Mononuclear cell (primary cell): ENCODE measurements around the gene GALNT12. TPM values are rescaled to one million over a fixed set of nuclear protein-coding genes. Genes with fewer than 3 reads are reported as not detected.

Experiments
- H3K27me3 ChIP-seq: 2 replicates; pipeline ENCODE4 v1.6.0; 2011; ENCODE audit warnings: low read length, control low read depth; ENCODE audit not compliant: insufficient read depth
- H3K4me1 ChIP-seq: 2 replicates; pipeline ENCODE4 v1.5.1; 2011; ENCODE audit warnings: mild to moderate bottlenecking, low read length, control low read depth; ENCODE audit not compliant: insufficient read depth
- H3K4me3 ChIP-seq: 2 replicates; pipeline ENCODE4 v1.5.1; 2011; ENCODE audit warnings: mild to moderate bottlenecking, low read length, moderate library complexity
- H3K9me3 ChIP-seq: 2 replicates; pipeline ENCODE4 v1.5.1; 2011; ENCODE audit warnings: low read depth, mild to moderate bottlenecking, control low read depth, low read length
- total RNA-seq: library from RNA; depleted of rRNA; stranded (reverse); fragments of >200 nt; gene quantifications from one replicate; pipeline ENCODE4 v1.2.3, GENCODE V29; 2012

Gene GALNT12
- total RNA-seq, 1 donor: 4.5 TPM

DNA sequence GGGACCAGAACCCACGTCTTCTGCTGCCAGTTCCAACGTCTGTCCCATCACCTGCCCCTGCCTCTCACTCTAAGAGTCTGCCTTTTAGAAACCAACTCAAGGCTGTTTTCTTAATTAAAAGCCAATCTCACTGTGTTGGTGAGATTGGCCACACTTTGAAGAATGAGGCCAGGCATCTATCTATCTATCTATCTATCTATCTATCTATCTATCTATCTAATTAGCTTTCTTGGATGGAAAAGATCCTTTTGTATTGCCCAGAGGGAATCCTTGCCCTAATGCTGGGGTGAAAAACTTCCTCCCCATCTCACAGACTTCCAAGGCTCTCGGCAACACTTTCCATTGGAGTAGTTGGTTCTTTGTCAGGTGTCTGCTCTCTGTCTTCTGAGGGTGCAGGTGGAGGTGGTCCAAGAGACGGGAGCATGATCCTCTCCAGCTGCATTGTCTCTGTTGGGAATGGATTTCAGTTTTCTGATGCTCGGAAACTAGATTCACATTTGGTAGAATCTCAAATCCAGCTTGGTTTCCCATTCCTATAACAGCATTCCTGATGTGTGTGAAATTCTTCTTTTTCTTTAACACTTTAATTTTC lies 57.9 kb downstream of the GALNT12 start:
- Histone ChIP-seq H3K9me3 (no peaks in the 10 kb centered on the region), H3K27me3 (no peaks in the 10 kb centered on the region), H3K4me1 (peaks cover 41% of the 10 kb centered on the region), H3K4me3 (no peak overlapping the region)

DNA sequence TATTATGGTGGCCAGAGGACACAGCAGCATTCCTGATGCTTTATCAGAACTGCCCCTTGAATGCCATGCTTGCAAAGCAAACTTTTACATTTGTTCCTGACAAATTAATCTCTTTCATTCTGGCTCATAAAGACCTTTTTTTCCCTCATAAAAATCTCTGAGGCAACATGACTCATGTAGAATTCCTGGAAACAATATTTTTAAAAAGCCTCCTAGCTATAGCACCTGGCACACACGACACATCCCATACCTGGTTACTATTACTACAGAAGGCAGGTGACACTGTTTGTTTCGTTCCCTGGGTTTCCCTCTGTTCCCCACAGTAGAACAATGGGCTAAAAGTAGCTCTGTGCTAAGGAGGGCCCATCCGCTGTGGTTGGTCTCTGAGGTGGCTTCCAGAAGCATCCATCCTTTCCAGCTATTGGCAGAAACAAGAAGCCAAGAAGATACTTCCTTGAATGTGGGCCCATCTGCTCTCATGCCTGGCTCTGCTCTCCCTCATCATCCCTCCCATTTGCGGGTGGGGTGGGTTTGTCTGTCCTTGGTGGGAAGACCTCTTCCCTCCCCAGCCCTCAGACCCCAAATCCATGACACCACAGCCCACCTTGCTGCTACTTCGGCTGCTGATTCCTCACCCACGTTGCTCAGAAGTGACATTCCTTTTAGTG lies 59.1 kb downstream of the GALNT12 start:
- H3K4me1 ChIP-seq: peaks cover 40% of the 10 kb centered on the region
- H3K9me3 ChIP-seq: no peaks in the 10 kb centered on the region
- no peak overlapping the region for H3K4me3 ChIP-seq
- no peaks in the 10 kb centered on the region for H3K27me3 ChIP-seq

GRCh38 chr9:98867103-98867428 lies 59.6 kb downstream of the GALNT12 start:
- peaks cover 35% of the 10 kb centered on the region for H3K4me1 ChIP-seq

GRCh38 chr9:98867429-98868168 lies 60.1 kb downstream of the GALNT12 start:
- Histone ChIP-seq H3K4me3 (no peak overlapping the region), H3K27me3 (no peaks in the 10 kb centered on the region), H3K4me1 (peaks cover 30% of the 10 kb centered on the region), H3K9me3 (no peaks in the 10 kb centered on the region)

More at GRCh38 chr9:98867103-98867428, 59.6 kb downstream of the GALNT12 start:
- Histone ChIP-seq H3K27me3 (no peaks in the 10 kb centered on the region), H3K4me3 (no peak overlapping the region), H3K9me3 (no peaks in the 10 kb centered on the region)

DNA sequence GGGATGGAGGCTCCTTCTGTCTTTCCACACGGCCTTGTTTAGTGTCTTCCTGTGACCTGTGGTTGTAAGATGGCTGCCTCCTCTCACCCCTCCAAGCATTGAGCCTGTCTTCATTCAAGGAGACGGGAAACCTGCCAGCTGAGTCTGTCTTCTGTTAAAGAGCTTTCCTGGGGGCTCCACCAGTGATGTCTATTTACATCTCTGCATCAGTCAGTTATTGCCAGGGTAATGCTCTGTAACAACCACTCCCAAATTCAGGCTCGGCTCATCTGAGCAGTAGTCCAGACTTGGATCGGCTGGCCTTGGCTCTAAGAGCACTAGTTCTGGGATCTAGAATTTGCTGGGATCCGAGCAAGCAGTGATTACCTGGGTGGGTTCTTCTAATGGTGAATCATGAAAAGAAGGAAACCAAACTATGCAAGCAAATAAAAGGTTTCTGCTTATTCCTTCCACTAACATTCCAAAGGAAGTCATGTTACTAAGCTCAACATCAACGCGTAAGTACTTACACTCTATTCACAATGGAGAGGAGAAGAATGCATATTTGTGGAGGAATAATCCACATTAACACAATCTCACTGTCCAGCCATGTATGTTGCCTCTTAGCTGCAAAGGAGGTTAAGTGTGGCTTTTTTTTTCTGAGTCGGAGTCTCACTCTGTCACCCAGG lies 61.7 kb downstream of the GALNT12 start:
- Histone ChIP-seq H3K27me3 (no peaks in the 10 kb centered on the region), H3K4me1 (peaks cover 28% of the 10 kb centered on the region), H3K9me3 (no peaks in the 10 kb centered on the region), H3K4me3 (no peak overlapping the region)

- no peaks in the 10 kb centered on the region for H3K9me3 ChIP-seq
- H3K4me1 ChIP-seq: peaks cover 28% of the 10 kb centered on the region
- no peaks in the 10 kb centered on the region for H3K27me3 ChIP-seq
- H3K4me3 ChIP-seq: no peak overlapping the region
Observed at GRCh38 chr9:98869866-98870265, 62.4 kb downstream of the GALNT12 start.

DNA sequence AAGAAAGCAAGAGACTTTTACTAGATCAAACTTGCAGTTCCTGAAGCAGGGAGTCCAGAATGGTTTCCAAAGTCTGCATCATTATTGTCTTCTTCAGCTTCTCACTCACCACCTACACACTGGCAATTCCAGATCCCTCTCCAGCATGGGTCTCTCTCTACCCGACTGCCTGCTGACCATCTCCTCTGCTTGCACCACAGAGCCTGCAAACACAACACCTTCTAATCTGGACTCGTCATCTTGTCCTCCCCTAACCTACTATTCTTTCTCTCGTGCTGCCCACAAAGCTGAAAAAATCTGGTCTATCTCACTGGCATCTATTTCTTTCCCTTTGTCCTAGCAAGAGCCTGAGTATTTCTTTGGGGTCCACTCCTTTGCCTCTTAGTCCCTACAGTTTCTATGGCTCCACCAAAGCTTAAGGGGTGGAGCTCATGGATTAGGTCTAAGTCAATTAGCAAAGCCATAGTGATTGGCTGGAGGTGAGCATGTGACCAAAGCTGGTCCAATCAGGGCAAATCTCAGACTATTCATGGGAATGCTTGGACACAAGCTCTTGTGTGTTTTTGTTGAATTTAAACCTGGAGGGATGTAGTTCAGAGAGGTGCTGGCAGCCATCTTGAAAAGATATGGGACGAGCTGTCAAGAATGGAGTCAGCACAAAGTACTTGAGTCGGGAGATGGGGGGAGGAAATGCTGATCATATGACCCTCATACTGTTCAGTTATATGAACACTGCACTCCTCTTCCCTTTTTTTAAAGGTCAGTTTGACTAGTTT lies 63.5 kb downstream of the GALNT12 start:
- peaks cover 28% of the 10 kb centered on the region for H3K4me1 ChIP-seq
- H3K9me3 ChIP-seq: no peaks in the 10 kb centered on the region
- H3K27me3 ChIP-seq: no peaks in the 10 kb centered on the region
- no peak overlapping the region for H3K4me3 ChIP-seq

DNA sequence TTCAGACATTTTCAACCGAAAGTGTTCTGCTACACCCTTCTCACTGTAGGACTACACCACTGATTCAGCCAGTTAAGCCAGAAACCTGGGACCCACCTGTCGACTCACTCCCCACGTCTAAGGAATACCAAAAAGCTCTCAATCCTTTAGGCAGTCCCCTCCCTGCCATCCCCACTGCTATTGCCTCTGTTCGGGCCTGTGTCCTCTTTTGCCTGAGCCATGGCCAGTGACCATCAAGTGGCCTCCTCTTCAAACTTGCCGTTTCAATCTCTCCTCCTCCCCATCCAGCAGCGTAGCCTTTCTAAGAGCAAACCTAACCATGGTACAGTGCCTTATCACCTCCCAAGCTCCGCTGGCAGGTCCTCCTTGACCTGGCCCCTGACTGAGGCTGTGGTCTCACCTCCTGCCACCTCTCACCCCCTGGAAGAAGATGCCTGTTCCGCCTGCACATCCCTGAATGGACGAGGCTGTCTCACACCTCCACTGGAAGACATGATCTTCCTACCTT lies 64.1 kb downstream of the GALNT12 start:
- Histone ChIP-seq H3K4me3 (no peak overlapping the region), H3K4me1 (peaks cover 24% of the 10 kb centered on the region)

DNA sequence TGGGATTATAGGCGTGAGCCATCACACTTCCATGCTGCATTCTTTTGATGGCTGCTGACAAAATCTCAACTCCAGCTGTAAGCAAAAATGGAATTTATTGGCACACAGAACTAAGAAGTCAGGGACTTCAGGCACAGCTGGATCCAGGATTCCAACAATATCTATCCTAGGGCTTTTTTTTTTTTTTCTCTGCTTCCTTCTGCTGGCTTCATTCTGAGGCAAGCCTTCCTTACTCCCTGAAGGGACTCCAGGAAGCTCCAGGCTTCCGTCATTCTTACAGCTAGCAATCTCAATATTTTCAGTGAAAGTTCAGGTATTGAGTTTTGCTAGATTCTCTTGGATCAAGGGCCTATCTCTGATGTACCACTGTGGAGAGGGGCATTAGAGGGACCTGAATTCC lies 66.1 kb downstream of the GALNT12 start:
- no peaks in the 10 kb centered on the region for H3K9me3 ChIP-seq
- peaks cover 6% of the 10 kb centered on the region for H3K4me1 ChIP-seq
- H3K27me3 ChIP-seq: no peaks in the 10 kb centered on the region
- H3K4me3 ChIP-seq: no peak overlapping the region

More for the DNA sequence above, 64.1 kb downstream of the GALNT12 start:
- Histone ChIP-seq H3K9me3 (no peaks in the 10 kb centered on the region), H3K27me3 (no peaks in the 10 kb centered on the region)

DNA sequence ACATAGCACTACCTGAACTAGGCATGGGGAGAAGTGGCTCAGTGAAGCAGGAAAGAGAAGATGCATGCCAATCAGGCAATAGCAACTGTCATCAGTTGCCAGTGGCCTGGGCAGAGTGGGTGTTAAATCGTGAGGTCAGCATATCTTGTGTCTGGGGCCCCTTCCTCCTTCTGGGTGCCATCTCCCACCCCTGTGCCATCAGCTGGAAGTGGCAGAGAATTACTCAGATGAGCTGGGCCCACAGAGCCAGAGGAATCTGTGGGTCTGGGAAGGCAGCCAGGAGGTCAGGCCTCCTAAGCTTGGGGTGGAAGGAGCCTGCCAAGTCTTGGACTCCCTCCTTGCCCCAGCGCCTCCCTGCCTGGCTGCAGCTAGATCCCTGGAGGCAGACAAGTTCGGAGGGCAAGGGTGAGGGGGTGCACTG lies 66.5 kb downstream of the GALNT12 start:
- no peaks in the 10 kb centered on the region for H3K9me3 ChIP-seq
- peaks cover 1% of the 10 kb centered on the region for H3K4me1 ChIP-seq
- H3K4me3 ChIP-seq: no peak overlapping the region
- H3K27me3 ChIP-seq: no peaks in the 10 kb centered on the region

- Histone ChIP-seq H3K9me3 (no peaks in the 10 kb centered on the region), H3K4me1 (no peaks in the 10 kb centered on the region), H3K27me3 (no peaks in the 10 kb centered on the region), H3K4me3 (no peak overlapping the region)
Observed at GRCh38 chr9:98874721-98875255, 67.3 kb downstream of the GALNT12 start.

DNA sequence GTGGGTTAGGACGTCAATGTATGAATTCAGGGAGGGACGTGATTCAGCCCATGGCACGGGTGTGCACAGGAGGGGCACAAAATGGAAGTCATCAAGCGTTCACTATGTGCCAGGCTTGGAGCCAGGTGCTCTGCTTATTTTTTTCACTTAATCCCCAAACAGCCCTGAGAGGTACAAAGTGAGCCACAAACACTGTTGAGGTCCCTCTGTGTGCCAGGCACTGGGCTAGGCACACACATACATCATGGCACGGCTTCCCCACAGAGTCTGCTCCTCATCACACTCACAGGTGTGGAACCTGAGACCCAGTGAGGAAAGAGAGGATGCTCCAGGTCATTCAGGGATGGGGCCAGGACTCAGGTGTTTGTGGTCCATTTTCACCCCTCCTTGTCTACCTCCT lies 68.1 kb downstream of the GALNT12 start:
- Histone ChIP-seq H3K9me3 (no peaks in the 10 kb centered on the region), H3K4me3 (no peak overlapping the region), H3K27me3 (no peaks in the 10 kb centered on the region), H3K4me1 (no peaks in the 10 kb centered on the region)

- Histone ChIP-seq H3K27me3 (no peaks in the 10 kb centered on the region), H3K9me3 (no peaks in the 10 kb centered on the region), H3K4me1 (no peaks in the 10 kb centered on the region), H3K4me3 (no peak overlapping the region)
Observed at GRCh38 chr9:98877311-98877710, 69.8 kb downstream of the GALNT12 start.
